Body of pancreas (tissue), 4 donors: Measurements from ENCODE around the gene TPST2. TPM values are rescaled to one million over a fixed set of nuclear protein-coding genes. Genes with fewer than 3 reads are reported as not detected.
A peak's percentile ranks its signal among the peaks of the same experiment; 100 is the strongest.

Source experiments
- ATAC-seq: fragments of 150-250 bp; one replicate; pipeline ENCODE4 v1.9.1; 2016
- DNase-seq, 4 donors: peaks; one replicate each; pipeline ENCODE4 v3.0.0-alpha.2; 2019
- H3K27ac ChIP-seq, 4 donors: fragments of 200-600 bp; sonication (generic); 1 replicate in 3 of 4; 2 replicates in 1 of 4; pipeline versions ENCODE4 v1.5.1 to v1.6.1; 2016 to 2019; ENCODE audit warnings: mild to moderate bottlenecking in 1 of 4, mixed read lengths in 1 of 4, moderate library complexity in 1 of 4
- H3K27me3 ChIP-seq, 2 donors: fragments of 200-600 bp; sonication (generic); one replicate each; pipeline ENCODE4 v1.6.0; 2016; ENCODE audit warnings: mild to moderate bottlenecking in 1 of 2
- H3K36me3 ChIP-seq, 2 donors: fragments of 200-600 bp; sonication (generic); replicated peaks in 1 of 2; 2 replicates each; pipeline ENCODE4 v1.5.1; 2016; ENCODE audit warnings: low read depth in 2 of 2; ENCODE audit not compliant: insufficient read depth in 1 of 2
- H3K4me1 ChIP-seq: fragments of 200-600 bp; sonication (generic); one replicate; pipeline ENCODE4 v1.6.0; 2016
- H3K4me3 ChIP-seq, 2 donors: fragments of 200-600 bp; sonication (generic); 1 replicate in 1 of 2; 2 replicates in 1 of 2; pipeline ENCODE4 v1.5.1; 2016 to 2019
- H3K9me3 ChIP-seq, 3 donors: fragments of 200-600 bp; sonication (generic); 1 replicate in 2 of 3; 2 replicates in 1 of 3; pipeline ENCODE4 v1.5.1; 2016
- POLR2A ChIP-seq, 3 donors: fragments of 450-650 bp; IDR thresholded peaks; one replicate each; pipeline ENCODE4 v1.6.1; 2016; ENCODE audit warnings: antibody characterized with exemption in 3 of 3, mild to moderate bottlenecking in 2 of 3
- WGBS, 2 donors: methylation state at CpG; one replicate each; pipeline ENCODE4 v1.1.5; 2017; 5-methylcytosine and 5-hydroxymethylcytosine counted together
- intact Hi-C: fragments of 100-400 bp; cut with DNase I; formaldehyde crosslinking; loops from one replicate; pipeline ENCODE4 v1.15.1; 2023
- total RNA-seq, 2 donors: library from RNA; depleted of rRNA; stranded (reverse); fragments of >200 nt; gene quantifications; one replicate each; pipeline ENCODE4 v1.1.0, GENCODE V29; 2016
- TF ChIP-seq, protein P1 (sequence below), 7 experiments: fragments of 450-650 bp in 4 of 7; fragments of 200-600 bp in 3 of 7; sonication (generic) in 3 of 7; IDR thresholded peaks; one replicate each; pipeline ENCODE4 v1.5.1; 2016 to 2019; ENCODE audit warnings: antibody characterized with exemption in 7 of 7

TPST2 gene
- total RNA-seq, 2 donors from 2014 or later, result 547 to 586 TPM

DNA sequence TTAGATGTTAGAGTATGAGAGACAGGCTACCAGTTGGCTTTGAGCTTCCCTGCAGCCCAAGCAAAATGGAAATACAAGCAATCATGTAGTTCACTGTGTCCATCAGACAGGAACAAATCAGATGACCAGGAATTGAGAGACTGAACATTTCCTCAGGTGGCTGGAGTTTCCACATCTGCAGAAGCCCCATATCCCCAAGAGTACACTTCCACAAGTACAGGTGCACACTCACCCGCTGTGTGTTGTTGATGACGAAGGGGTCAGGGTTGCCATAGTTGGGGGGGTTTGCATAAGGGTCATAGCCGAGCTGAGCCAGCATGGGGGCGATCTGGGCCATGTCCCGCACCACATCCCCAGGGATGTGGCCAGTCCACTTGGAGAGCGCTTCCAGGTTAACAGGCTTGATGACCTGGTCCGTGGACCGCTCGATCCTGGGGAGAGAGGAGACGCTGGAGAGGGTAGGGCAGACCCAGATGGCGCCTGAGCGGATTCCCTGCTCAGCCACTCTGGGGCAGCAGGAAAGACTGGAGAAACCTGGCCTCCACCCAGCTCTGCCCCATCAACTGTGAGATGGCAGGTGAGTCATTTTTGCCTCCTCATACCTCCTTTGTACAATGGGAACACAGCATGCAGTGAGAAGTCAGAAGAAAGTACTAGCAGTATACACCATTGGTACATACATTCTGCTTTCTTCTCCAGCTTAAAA, 53.7 kb downstream of the TPST2 start:
- Histone ChIP-seq H3K9me3 (no peaks in the 10 kb centered on the region), H3K27ac (peak overlapping the region in 3 of 4 donors; percentile 37 to 80 (median 42)), H3K27me3 (no peaks in the 10 kb centered on the region), H3K4me3 (no peak overlapping the region), H3K36me3 (peaks cover 4 to 27% of the 10 kb centered on the region in 2 donors), H3K4me1 (peaks cover 49% of the 10 kb centered on the region)
- intact Hi-C loops, result no loop called here
- peak; percentile 66 for ATAC-seq
- DNase-seq, result peak; percentile 66 to 82 (median 72)
- 62 to 74% methylated on average over 5 to 12 of the region's 12 CpGs for WGBS, 2 donors
- no peak for TF ChIP-seq POLR2A (IDR thresholded peaks at IDR 0.05)
- TF ChIP-seq, protein P1, sequence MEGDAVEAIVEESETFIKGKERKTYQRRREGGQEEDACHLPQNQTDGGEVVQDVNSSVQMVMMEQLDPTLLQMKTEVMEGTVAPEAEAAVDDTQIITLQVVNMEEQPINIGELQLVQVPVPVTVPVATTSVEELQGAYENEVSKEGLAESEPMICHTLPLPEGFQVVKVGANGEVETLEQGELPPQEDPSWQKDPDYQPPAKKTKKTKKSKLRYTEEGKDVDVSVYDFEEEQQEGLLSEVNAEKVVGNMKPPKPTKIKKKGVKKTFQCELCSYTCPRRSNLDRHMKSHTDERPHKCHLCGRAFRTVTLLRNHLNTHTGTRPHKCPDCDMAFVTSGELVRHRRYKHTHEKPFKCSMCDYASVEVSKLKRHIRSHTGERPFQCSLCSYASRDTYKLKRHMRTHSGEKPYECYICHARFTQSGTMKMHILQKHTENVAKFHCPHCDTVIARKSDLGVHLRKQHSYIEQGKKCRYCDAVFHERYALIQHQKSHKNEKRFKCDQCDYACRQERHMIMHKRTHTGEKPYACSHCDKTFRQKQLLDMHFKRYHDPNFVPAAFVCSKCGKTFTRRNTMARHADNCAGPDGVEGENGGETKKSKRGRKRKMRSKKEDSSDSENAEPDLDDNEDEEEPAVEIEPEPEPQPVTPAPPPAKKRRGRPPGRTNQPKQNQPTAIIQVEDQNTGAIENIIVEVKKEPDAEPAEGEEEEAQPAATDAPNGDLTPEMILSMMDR (IDR thresholded peaks at IDR 0.05), result no peak

DNA sequence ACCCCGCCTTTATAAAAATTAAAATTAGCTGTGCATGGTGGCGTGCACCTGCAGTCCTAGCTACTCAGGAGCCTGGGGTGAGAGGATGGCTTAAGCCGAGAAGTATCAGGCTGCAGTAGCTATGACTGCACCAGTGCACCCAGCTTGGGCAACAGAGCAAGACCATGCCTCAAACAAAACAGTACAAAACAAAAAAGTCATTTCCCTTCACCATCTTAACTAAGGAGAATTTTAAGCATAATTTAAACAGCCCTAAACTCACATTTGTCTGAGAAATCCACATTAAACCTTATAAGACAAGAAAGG, 54.4 kb downstream of the TPST2 start:
- TF ChIP-seq POLR2A (IDR thresholded peaks at IDR 0.05), result no peak
- TF ChIP-seq, protein P1 (IDR thresholded peaks at IDR 0.05), result no peak
- H3K9me3 ChIP-seq, result no peaks in the 10 kb centered on the region
- intact Hi-C loops, result no loop called here
- ATAC-seq, result no peak
- DNase-seq, result no peak
- WGBS, 2 donors, result 81 to 84% methylated on average over 3 of the region's 3 CpGs
- H3K36me3 ChIP-seq, result peaks cover 4 to 26% of the 10 kb centered on the region in 2 donors
- peak overlapping the region in 1 of 4 donors; percentile 80 for H3K27ac ChIP-seq
- peaks cover 54% of the 10 kb centered on the region for H3K4me1 ChIP-seq
- H3K27me3 ChIP-seq, result no peaks in the 10 kb centered on the region
- no peak overlapping the region for H3K4me3 ChIP-seq

DNA sequence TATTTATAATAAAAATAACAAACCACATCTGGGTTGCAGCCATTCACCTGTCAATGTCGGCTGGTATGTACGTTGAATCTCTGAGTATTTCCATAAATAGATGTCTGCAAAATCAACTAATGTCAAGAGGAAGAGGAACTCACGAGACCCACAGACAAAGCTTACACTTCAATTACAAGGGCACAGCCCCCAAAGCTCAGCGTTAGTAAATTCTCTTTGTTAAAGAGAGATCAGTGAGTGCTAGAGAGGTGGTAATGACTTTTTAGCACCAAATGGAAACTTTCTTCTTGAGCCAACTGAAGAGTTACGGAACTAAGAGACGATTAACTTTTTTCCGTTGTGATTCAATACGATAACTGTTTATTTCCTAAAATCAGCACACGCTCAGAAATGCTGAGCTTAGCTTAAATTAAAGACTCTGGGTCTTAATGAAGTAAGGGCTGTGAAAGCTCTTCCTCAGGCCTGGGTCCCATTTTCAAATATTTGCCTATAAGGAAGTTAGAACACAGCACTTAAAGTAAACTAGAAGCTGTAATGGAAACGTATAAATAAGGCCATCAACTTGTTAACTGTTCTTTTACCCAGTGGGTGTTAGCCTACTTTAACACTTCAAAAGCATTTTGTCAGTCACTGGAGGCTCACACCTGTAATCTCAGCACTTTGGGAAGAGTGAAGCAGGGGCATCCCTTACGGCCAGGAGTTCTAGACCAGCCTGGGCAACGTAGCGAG, 54.9 kb downstream of the TPST2 start:
- Histone ChIP-seq H3K9me3 (no peaks in the 10 kb centered on the region), H3K27me3 (no peaks in the 10 kb centered on the region), H3K36me3 (peaks cover 4 to 23% of the 10 kb centered on the region in 2 donors), H3K4me1 (peaks cover 59% of the 10 kb centered on the region), H3K4me3 (no peak overlapping the region), H3K27ac (peak overlapping the region in 2 of 4 donors; percentile 38 to 80)
- WGBS, 2 donors, result 32 to 48% methylated on average over 13 of the region's 13 CpGs
- DNase-seq, result no peak
- intact Hi-C loops, result no loop called here
- no peak for ATAC-seq
- TF ChIP-seq, protein P1 (IDR thresholded peaks at IDR 0.05), result no peak
- TF ChIP-seq POLR2A (IDR thresholded peaks at IDR 0.05), result no peak

DNA sequence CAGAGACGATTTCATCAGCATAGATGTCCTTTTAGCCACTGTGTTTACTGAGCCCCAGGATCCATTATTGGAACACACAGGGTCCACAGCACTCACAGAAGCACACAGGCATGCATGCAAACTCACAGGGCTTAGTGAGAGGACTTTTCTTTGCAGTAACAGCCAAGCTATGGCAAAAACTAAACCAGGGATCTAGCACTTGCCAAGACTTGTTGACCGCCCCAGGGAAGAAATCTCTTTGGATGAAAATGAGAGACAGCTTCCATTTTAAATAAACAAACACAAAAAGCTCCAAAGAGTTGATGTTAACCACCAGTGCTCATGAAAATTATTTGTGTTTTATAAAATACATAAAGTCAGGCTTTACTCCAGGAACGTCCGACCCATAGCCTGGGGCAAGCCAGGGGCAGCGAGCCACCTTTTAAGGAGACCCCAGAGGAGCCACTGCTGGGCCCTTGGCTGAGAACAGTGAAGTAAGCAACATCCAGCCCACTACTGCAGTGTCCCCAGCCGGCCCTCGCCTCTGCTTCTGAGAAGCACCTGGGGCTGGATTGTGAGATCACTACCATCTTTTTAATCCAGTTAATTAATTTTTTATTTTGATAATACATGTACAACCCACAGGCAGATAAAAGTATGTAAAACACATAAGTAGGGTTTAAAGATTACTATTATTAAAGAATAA, 55.6 kb downstream of the TPST2 start:
- Histone ChIP-seq H3K36me3 (peaks cover 4 to 23% of the 10 kb centered on the region in 2 donors), H3K27ac (peak overlapping the region in 3 of 4 donors; percentile 23 to 80 (median 38)), H3K4me3 (no peak overlapping the region), H3K27me3 (no peaks in the 10 kb centered on the region), H3K4me1 (peaks cover 67% of the 10 kb centered on the region), H3K9me3 (no peaks in the 10 kb centered on the region)
- WGBS, 2 donors, result 73 to 83% methylated on average over 7 of the region's 7 CpGs
- ATAC-seq, result no peak
- intact Hi-C loops, result no loop called here
- TF ChIP-seq, protein P1 (IDR thresholded peaks at IDR 0.05), result no peak
- TF ChIP-seq POLR2A (IDR thresholded peaks at IDR 0.05), result no peak
- DNase-seq, result no peak
